ENCODE measurements around the gene PCDHGA1. TPM values are rescaled to one million over a fixed set of nuclear protein-coding genes. Genes with fewer than 3 reads are reported as not detected.

Gene PCDHGA1
- total RNA-seq, 4 donors from 2014 or later, result 0.26 to 0.38 (median 0.33) TPM

DNA sequence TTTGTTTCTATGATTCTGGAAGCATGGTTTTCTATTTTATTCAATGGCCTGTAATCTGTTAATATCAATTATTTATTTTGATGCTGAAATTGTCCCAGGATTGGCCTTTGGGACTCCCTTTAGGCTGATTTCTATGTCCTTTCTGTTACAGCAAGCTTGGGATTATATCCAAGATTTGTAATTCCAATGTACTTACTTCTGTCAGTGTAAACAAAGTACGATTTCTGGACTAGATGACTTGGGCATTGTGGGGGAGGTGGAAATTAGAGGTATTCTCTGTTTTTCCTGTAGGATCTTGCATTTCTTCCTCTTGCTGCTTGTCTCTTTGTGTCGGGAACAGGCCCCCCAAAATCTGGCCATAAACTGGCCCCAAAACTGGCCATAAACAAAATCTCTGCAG lies 103.7 kb downstream of the PCDHGA1 start:
- H3K36me3 ChIP-seq, result no peaks in the 10 kb centered on the region
- peaks cover 50% of the 10 kb centered on the region for H3K9me3 ChIP-seq
- TF ChIP-seq, protein P1, sequence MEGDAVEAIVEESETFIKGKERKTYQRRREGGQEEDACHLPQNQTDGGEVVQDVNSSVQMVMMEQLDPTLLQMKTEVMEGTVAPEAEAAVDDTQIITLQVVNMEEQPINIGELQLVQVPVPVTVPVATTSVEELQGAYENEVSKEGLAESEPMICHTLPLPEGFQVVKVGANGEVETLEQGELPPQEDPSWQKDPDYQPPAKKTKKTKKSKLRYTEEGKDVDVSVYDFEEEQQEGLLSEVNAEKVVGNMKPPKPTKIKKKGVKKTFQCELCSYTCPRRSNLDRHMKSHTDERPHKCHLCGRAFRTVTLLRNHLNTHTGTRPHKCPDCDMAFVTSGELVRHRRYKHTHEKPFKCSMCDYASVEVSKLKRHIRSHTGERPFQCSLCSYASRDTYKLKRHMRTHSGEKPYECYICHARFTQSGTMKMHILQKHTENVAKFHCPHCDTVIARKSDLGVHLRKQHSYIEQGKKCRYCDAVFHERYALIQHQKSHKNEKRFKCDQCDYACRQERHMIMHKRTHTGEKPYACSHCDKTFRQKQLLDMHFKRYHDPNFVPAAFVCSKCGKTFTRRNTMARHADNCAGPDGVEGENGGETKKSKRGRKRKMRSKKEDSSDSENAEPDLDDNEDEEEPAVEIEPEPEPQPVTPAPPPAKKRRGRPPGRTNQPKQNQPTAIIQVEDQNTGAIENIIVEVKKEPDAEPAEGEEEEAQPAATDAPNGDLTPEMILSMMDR (IDR thresholded peaks at IDR 0.05), result no peak
- no peak for TF ChIP-seq POLR2A (IDR thresholded peaks at IDR 0.05)
- TF ChIP-seq EP300 (IDR thresholded peaks at IDR 0.05), result no peak
- no peak for TF ChIP-seq POLR2AphosphoS5 (IDR thresholded peaks at IDR 0.05)
- 81% methylated on average over 2 of the region's 2 CpGs for WGBS
- no peaks in the 10 kb centered on the region for H3K4me1 ChIP-seq
- H3K27me3 ChIP-seq, result no peaks in the 10 kb centered on the region
- no peak for DNase-seq (ENCODE audit: low spot score in 2 of 2)
- H3K4me3 ChIP-seq, result no peak overlapping the region
- no peak overlapping the region for H3K27ac ChIP-seq

- H3K4me3 ChIP-seq, result no peak overlapping the region
- no peaks in the 10 kb centered on the region for H3K27me3 ChIP-seq
- WGBS, result 95% methylated on average over 2 of the region's 2 CpGs
- no peak for DNase-seq (ENCODE audit: low spot score in 2 of 2)
- H3K36me3 ChIP-seq, result no peaks in the 10 kb centered on the region
- H3K4me1 ChIP-seq, result no peaks in the 10 kb centered on the region
- H3K27ac ChIP-seq, result no peak overlapping the region
- TF ChIP-seq POLR2AphosphoS5 (IDR thresholded peaks at IDR 0.05), result no peak
- TF ChIP-seq POLR2A (IDR thresholded peaks at IDR 0.05), result no peak
- TF ChIP-seq, protein P1 (IDR thresholded peaks at IDR 0.05), result no peak
- no peak for TF ChIP-seq EP300 (IDR thresholded peaks at IDR 0.05)
- peaks cover 40% of the 10 kb centered on the region for H3K9me3 ChIP-seq
Observed at GRCh38 chr5:141437221-141437620, 106.9 kb downstream of the PCDHGA1 start.

DNA sequence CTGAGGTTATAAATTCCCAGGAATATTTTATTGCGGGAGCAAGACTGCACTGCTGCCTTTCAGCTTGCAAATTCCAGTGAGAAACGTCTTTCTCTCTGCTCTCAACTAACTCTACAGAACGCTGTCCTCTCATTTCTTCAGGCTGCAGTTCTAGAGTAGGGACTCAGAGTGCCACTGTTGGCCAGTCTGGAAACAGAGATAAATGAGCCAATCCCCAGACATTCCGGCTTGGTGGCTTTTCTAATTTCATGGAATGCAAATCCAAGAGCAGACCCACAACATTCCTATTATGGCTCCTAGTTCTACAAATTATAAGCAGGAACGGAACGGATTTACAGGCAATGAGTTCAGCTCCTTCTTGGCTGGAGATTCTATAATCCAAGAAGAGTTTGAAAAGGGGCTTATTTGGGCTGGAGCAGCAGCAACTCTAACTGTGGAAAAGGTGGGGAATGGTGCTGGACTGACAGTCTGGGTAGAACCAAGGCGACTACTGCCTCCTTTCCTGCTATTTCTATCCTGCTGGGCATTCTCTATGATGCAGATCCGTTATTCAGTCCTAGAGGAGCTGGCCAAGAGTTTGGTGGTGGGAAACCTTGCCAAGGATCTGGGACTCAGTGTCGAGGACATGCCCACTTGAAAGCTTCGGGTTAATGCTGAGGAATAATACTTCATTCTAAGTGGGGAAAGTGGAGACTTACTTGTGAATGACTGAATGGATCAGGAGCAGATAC lies 109.3 kb downstream of the PCDHGA1 start:
- no peaks in the 10 kb centered on the region for H3K36me3 ChIP-seq
- H3K9me3 ChIP-seq, result peaks cover 21% of the 10 kb centered on the region
- no peak for DNase-seq (ENCODE audit: low spot score in 2 of 2)
- H3K27me3 ChIP-seq, result no peaks in the 10 kb centered on the region
- H3K4me1 ChIP-seq, result no peaks in the 10 kb centered on the region
- TF ChIP-seq, protein P1 (IDR thresholded peaks at IDR 0.05), result no peak
- TF ChIP-seq POLR2AphosphoS5 (IDR thresholded peaks at IDR 0.05) (no peak), EP300 (IDR thresholded peaks at IDR 0.05) (no peak), POLR2A (IDR thresholded peaks at IDR 0.05) (no peak)
- 63% methylated on average over 10 of the region's 10 CpGs for WGBS
- H3K4me3 ChIP-seq, result no peak overlapping the region
- H3K27ac ChIP-seq, result no peak overlapping the region

DNA sequence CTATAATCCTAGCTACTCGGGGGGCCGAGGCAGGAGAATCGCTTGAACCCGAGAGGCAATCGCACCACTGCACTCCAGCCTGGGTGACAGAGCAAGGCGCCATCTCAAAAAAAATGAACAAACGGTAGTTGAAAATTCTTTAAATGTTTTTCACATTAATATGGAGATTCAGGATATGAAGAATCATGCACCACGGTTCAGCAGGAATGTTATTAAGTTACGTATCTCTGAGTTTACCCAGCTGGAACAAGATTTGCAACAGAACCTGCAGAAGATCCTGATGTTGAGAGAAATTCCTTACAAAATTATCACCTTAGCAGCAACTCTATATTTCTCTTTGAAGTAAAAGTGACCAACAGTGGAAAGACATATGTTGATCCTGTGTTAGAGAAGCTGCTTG lies 110.0 kb downstream of the PCDHGA1 start:
- H3K4me3 ChIP-seq, result no peak overlapping the region
- 97% methylated on average over 9 of the region's 9 CpGs for WGBS
- no peaks in the 10 kb centered on the region for H3K27me3 ChIP-seq
- peaks cover 21% of the 10 kb centered on the region for H3K9me3 ChIP-seq
- no peak for DNase-seq (ENCODE audit: low spot score in 2 of 2)
- no peak for TF ChIP-seq POLR2AphosphoS5 (IDR thresholded peaks at IDR 0.05)
- TF ChIP-seq EP300 (IDR thresholded peaks at IDR 0.05), result no peak
- TF ChIP-seq, protein P1 (IDR thresholded peaks at IDR 0.05), result no peak
- no peak for TF ChIP-seq POLR2A (IDR thresholded peaks at IDR 0.05)
- H3K36me3 ChIP-seq, result no peaks in the 10 kb centered on the region
- H3K4me1 ChIP-seq, result no peaks in the 10 kb centered on the region
- no peak overlapping the region for H3K27ac ChIP-seq

DNA sequence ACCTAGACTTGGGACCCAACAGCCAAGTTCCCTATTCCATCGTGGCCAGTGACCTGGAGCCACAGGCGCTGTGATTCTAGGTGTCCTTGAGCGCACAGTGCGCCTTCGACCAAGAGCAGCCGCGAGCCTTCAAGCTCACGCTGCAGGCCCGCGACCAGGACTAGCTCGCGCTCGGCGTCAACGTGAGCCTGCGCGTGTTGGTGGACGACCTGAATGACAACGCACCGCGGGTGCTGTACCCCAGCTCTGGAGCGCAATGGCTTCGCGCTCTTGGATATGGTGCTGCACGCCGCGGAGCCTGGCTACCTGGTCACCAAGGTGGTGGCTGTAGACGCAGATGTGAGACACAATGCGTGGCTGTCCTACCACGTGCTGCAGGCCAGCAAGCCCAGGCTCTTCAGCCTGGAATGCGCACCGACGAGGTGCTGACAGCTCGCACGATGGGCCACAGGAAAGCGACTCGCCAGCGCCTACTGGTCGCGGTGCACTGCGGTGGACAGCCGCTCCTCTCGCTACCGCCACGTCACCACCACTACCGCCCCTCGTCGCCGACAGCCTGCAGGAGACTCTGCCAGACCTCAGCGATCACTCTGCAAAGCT lies 111.4 kb downstream of the PCDHGA1 start:
- H3K4me1 ChIP-seq, result no peaks in the 10 kb centered on the region
- DNase-seq (ENCODE audit: low spot score in 2 of 2), result no peak
- H3K4me3 ChIP-seq, result no peak overlapping the region
- WGBS, result 46% methylated on average over 45 of the region's 50 CpGs
- no peak for TF ChIP-seq EP300 (IDR thresholded peaks at IDR 0.05)
- TF ChIP-seq, protein P1 (IDR thresholded peaks at IDR 0.05), result no peak
- TF ChIP-seq POLR2AphosphoS5 (IDR thresholded peaks at IDR 0.05), result no peak
- TF ChIP-seq POLR2A (IDR thresholded peaks at IDR 0.05), result no peak
- H3K27me3 ChIP-seq, result no peaks in the 10 kb centered on the region
- no peak overlapping the region for H3K27ac ChIP-seq
- peaks cover 21% of the 10 kb centered on the region for H3K9me3 ChIP-seq
- no peaks in the 10 kb centered on the region for H3K36me3 ChIP-seq
